Stimulated activated CD4-positive, alpha-beta T cell treated with anti-CD3 and anti-CD28 coated beads, Interleukin-1b, Interleukin-23, amount 100 ng/mL, for 1 hour (primary cell): ENCODE results near the gene MOGAT1.
"Not testable (repeated sequence)": the region's sequence is repeated elsewhere in the genome, so short reads cannot be mapped to it uniquely, and the experiment has no call there.

ENCODE experiments used
- DNase-seq, 2 donors: peaks; one replicate each; pipeline ENCODE4 v3.0.0-alpha.2; 2020; ENCODE audit warnings: low read depth in 2 of 2

Gene MOGAT1

DNA sequence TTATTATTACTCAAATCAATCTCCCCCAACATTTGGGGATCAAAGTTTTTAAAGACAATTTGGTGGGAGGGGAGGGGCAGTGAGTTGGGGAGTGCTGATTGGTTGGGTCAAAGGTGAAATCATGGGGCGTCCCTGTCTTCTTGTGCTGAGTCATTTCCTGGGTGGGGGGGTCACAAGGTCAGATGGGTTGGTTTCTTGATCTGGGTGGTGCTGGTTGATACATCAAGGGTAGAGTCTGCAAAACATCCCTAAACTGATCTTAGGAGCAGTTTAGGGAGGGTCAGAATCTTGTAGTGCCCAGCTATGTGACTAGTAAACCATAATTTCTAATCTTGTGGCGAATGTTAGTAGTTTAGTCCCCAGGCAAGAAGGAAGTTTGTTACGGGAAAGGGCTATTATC is 67.4 kb downstream of the MOGAT1 start:
- no peak for DNase-seq

- DNase-seq = no peak
Measured at GRCh38 chr2:222739939-222740338, 68.5 kb downstream of the MOGAT1 start.

DNA sequence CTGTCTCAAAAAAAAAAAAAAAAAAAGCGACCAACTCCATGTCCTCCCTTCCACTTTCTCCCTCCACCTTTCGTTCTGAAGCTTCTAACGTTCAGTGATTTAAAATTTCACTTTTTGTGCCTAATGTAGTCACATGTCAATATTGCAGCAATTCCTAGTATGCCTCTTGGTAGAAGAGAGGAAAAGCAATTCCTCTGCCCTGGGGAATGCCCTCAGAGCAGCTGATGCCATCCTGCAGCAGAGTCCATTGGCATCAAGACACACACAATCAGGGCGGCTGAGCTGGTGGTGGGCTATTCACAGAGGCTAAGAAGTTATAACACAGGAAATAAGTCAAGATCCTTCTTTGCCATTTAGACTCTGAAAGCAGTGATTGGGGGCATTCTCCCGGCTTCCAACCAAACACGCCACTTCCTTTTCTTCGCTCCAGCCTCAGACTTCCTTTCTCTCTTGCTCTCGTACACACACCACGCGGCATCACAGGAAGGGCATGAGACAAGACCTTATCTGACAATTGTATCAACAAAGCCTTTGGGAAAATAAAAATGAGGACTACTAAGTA is 71.9 kb downstream of the MOGAT1 start:
- DNase-seq = no peak

- no peak for DNase-seq
Measured at GRCh38 chr2:222745836-222746559, 74.5 kb downstream of the MOGAT1 start.

DNA sequence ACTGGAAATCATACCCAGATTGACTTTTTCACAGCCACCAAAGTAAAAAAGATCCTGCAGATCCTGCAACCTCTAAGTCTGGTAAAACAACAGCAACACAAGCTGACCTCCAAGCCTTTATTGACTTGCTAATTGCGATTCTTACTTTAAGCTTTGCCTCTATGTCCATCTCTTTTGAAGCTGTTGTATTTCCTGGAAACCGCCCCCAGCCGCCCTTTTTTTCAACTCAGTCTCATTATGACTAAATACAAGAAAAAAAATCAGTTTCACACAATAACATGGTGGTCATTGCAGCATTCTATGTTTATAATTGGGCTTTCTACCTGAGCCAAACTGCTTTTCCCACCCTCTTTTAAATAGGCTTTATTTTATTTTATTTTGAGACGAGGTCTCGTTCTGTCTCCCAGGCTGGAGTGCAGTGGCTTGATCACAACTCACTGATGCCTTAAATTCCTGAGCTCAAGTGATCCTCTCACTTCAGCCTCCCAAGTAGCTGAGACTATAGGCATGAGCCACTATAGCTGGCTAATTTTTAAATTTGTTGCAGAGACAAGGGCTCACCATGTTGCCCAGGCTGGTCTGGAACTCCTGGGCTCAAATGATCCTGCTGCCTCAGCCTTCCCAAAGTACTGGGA is 76.2 kb downstream of the MOGAT1 start:
- DNase-seq = no peak

- no peak for DNase-seq
Measured at GRCh38 chr2:222750533-222750932, 79.1 kb downstream of the MOGAT1 start.

GRCh38 chr2:222751238-222751637 is 79.8 kb downstream of the MOGAT1 start:
- DNase-seq = no peak

- no peak for DNase-seq
Measured at GRCh38 chr2:222751821-222752719, 80.6 kb downstream of the MOGAT1 start.

DNA sequence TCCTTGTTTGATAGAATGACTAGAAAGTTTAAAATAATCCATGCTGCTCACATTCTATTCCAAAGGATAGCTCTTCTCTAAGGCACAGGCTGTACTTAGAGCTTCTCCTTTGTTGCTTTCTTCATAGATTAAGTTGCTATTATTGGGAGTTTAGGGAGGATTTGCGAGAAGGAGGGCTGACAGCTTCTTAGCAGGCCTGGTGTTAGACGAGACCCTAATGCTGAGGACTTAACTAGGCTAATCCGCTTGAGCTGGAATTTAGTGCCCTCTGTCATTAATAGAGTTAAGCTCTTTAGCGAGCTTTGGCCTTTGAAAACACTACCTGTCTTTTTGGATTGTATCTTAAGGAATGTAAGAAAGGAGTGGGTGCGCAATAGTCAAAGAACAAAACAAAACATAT is 81.3 kb downstream of the MOGAT1 start:
- DNase-seq = no peak

DNA sequence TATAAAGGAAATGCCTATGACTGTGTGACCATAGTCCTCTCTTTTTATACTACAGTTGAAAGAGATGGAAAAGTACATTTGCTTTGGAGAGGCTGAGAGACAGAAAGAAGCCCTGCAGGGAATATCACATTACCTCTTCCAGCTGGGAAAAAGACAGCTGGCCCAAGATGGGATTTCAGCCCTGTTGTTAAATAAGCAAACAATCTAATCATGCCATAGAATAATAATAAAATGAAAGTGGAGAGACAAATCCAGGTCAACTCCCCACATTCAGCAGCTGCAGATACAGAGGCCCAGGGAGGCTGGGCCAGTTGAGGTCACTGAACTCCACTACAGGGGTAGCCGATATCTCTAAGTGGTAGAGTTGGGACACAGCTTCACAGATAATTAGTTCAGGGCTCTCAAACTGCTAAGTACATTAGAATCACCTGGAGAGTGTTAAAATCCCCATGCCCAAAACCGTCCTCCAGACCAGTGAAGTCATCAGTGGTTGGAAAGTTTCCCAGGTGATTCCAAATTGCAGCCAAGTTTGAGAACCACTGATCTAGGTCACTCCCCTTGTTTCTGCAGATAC is 81.9 kb downstream of the MOGAT1 start:
- DNase-seq = no peak

- DNase-seq = no peak
Measured at GRCh38 chr2:222754324-222754930, 83.0 kb downstream of the MOGAT1 start.

DNA sequence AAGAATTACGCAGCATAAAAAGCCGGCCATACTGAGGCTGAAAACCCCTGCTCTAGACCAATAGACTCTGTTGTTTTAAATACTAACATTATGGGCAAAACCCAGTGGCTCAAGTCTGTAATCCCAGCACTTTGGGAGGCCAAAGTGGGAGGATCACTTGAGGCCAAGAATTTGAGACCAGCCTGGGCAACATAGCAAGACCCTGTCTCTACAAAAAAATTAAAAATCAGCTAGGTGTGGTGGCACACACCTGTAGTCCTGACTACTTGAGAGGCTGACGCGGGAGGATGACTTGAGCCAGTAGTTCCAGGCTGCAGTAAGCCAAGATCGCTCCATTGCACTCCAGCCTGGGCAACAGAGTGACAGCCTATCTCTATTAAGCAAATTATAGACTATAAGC is 84.1 kb downstream of the MOGAT1 start:
- DNase-seq = not testable (repeated sequence)

DNA sequence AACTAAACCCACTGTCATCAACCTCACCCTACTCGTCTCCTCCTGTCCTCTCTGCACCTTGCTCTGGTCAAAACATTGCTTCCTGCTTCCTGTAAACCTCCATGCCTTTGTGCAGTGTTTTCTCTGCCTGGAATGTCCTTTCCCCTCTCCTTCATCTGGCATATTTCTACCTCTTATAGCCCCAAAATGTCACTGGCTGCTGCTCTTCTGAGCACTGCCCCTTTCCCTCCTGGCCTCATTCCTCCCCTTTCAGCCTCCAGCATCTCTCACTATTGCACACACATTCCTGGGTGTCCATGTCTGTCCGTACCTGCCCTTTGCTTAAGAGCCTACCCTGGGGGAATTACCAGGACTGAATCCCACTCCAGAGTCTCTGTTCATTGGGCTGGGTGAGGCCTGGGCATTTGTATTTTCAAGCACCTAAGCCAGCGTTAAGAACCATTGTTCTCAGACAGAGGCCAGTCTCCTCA is 84.9 kb downstream of the MOGAT1 start:
- no peak for DNase-seq

GRCh38 chr2:222756951-222757650 is 85.6 kb downstream of the MOGAT1 start:
- no peak for DNase-seq
